ENCODE measurements around the gene ATF6.

The ATF6 gene

DNA sequence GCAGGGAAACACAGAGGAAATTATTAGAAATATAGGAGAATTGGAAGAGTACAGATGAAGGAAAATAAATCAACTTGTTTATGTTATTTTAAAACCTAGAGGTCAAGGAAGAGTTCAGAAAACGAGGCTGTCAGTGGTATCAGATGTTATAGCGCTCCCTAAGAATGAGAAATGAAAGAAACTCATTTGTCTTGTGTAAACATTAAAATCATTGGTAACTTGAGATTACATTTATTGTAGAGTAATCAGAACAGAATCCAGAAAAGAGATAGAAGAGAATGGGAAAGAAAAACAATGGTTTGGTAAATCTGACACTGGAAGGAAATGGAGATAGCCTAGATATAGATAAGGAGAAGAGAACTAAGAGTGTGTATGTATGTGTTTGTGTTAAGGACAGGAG lies 106.4 kb downstream of the ATF6 start:
- TF ChIP-seq, protein P1, sequence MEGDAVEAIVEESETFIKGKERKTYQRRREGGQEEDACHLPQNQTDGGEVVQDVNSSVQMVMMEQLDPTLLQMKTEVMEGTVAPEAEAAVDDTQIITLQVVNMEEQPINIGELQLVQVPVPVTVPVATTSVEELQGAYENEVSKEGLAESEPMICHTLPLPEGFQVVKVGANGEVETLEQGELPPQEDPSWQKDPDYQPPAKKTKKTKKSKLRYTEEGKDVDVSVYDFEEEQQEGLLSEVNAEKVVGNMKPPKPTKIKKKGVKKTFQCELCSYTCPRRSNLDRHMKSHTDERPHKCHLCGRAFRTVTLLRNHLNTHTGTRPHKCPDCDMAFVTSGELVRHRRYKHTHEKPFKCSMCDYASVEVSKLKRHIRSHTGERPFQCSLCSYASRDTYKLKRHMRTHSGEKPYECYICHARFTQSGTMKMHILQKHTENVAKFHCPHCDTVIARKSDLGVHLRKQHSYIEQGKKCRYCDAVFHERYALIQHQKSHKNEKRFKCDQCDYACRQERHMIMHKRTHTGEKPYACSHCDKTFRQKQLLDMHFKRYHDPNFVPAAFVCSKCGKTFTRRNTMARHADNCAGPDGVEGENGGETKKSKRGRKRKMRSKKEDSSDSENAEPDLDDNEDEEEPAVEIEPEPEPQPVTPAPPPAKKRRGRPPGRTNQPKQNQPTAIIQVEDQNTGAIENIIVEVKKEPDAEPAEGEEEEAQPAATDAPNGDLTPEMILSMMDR (conservative IDR thresholded peaks at IDR 0.05) = no peak
- no peak for TF ChIP-seq ZFX (IDR thresholded peaks at IDR 0.05)
- H3K27ac ChIP-seq = no peak overlapping the region

- H3K27ac ChIP-seq = no peak overlapping the region
- TF ChIP-seq ZFX (IDR thresholded peaks at IDR 0.05) = no peak
- TF ChIP-seq, protein P1 (conservative IDR thresholded peaks at IDR 0.05) = no peak
Observed at GRCh38 chr1:161879261-161879660, 113.1 kb downstream of the ATF6 start.

DNA sequence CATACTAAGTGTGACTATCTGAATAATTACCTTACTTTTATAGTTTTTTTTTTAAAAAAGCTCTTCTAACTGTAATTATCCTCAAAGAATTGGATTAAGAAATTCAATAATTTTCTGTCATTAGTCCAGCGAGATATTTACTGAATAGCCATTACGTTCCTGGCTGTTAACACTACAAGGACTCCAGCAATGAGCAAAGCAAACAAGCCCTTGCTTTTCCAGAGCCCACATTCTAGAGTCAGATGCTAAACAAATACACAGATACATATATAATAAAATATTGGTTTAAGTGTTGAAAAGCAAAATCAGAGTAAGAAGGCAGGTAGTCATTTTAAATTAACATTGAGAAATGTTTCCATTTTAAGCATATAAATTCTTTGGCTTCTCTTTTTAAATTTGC lies 118.4 kb downstream of the ATF6 start:
- H3K27ac ChIP-seq = no peak overlapping the region

DNA sequence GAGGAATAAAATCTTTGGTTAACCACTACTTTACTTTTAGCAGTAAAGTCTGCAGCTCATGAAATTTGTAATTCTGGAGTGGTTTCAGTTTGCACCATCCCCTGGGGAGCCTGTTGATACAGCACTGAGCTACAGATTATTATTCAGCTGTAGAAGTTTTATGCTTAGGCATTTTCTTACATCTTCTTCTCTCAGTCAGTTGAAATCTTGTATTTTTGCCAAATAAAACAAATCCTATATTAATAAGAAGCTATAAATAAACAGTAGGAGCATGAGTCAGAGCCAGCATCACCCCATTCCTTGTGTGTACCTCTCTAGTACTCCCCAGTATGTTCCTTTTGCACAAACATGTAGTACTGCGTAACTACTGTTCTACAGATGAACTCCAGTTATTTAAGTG lies 118.9 kb downstream of the ATF6 start:
- no peak for TF ChIP-seq ZFX (IDR thresholded peaks at IDR 0.05)
- TF ChIP-seq, protein P1 (conservative IDR thresholded peaks at IDR 0.05) = no peak
- H3K27ac ChIP-seq = no peak overlapping the region

More for the DNA sequence above, 118.4 kb downstream of the ATF6 start:
- no peak for TF ChIP-seq ZFX (IDR thresholded peaks at IDR 0.05)
- TF ChIP-seq, protein P1 (conservative IDR thresholded peaks at IDR 0.05) = no peak

- no peak overlapping the region for H3K27ac ChIP-seq
- TF ChIP-seq, protein P1 (conservative IDR thresholded peaks at IDR 0.05) = no peak
- no peak for TF ChIP-seq ZFX (IDR thresholded peaks at IDR 0.05)
Observed at GRCh38 chr1:161885759-161886158, 119.6 kb downstream of the ATF6 start.

- no peak for TF ChIP-seq ZFX (IDR thresholded peaks at IDR 0.05)
- TF ChIP-seq, protein P1 (conservative IDR thresholded peaks at IDR 0.05) = no peak
- no peak overlapping the region for H3K27ac ChIP-seq
Observed at GRCh38 chr1:161886589-161886988, 120.5 kb downstream of the ATF6 start.

DNA sequence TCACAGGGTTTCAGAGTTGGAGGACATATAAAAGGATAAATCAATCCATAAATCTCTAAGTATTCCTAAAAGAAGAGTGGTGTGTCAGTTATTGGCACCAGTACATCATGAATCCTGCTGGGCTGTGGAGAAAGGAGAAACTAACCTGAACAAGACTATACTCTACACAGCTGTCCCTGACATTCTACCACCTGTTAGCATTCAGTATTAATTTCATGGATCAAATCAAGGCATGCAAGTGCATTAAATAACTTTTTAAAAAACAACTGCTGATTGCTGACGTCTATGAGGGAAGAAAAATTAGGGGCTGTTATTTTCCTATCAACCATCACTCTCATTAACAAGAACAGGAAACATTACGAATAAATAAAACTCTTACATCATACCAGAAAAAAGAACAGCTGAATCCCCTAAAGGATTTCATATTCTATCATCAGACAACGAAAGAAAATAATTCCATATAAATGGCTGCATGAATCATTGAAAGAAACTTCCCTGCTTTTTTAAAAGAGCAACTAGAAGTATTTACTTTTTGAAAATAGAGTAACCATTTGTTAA lies 121.7 kb downstream of the ATF6 start:
- no peak overlapping the region for H3K27ac ChIP-seq
- TF ChIP-seq ZFX (IDR thresholded peaks at IDR 0.05) = no peak
- TF ChIP-seq, protein P1 (conservative IDR thresholded peaks at IDR 0.05) = no peak

All from C4-2B (cell line).